Skin of body (tissue), 3 donors: ENCODE results near the gene SPRY4. TPM values are rescaled to one million over a fixed set of nuclear protein-coding genes. Genes with fewer than 3 reads are reported as not detected.

Experiments
- DNase-seq: peaks from one replicate; lab custom pipeline; 2025; lab: John Stamatoyannopoulos, UW
- small RNA-seq: library from RNA; depleted of rRNA; stranded (forward); fragments of <200 nt; gene quantifications from one replicate; pipeline ENCODE3, GENCODE V24; 2014; ENCODE audit warnings: low replicate concordance
- total RNA-seq: library from RNA; depleted of rRNA; stranded (reverse); fragments of >200 nt; gene quantifications from one replicate; pipeline ENCODE4 v1.2.3, GENCODE V29; 2014

Gene SPRY4
- total RNA-seq, 1 donor from 2014 or later: 8.9 TPM

GRCh38 chr5:142262683-142263082 is 62.1 kb downstream of the SPRY4 start:
- no peak for DNase-seq

Small RNA genes within 50 kb of the gene (small RNA-seq; reads per million reads assigned to genes)
- gene RF02038: not detected
- not detected for gene RF02039

Other genes with a start within 250 kb of the SPRY4 start
- 104 TPM for gene NDFIP1, start 216.2 kb downstream of the SPRY4 start, total RNA-seq